GM12878 (cell line): ENCODE measurements around the gene ATP6V1G2. TPM values are rescaled to one million over a fixed set of nuclear protein-coding genes. Genes with fewer than 3 reads are reported as not detected.

Experiments
- ATF2 ChIP-seq: IDR thresholded peaks from 2 replicates; pipeline ENCODE4 v1.6.1; 2012; ENCODE audit warnings: low read length, inconsistent platforms
- ATF3 ChIP-seq: IDR thresholded peaks from 2 replicates; pipeline ENCODE4 v1.6.1; 2011; ENCODE audit warnings: low read depth, mild to moderate bottlenecking, low read length, moderate library complexity, borderline replicate concordance; ENCODE audit errors: extremely low read depth
- BCL3 ChIP-seq: IDR thresholded peaks from 2 replicates; pipeline ENCODE4 v1.6.1; 2011; ENCODE audit warnings: borderline replicate concordance, low read depth, mild to moderate bottlenecking, moderate library complexity, low read length; ENCODE audit not compliant: insufficient read depth, poor library complexity, severe bottlenecking
- BMI1 ChIP-seq: fragments of 450-650 bp; IDR thresholded peaks from 2 replicates; pipeline ENCODE4 v1.6.1; 2016; ENCODE audit warnings: mild to moderate bottlenecking, moderate library complexity, borderline replicate concordance
- CBX3 ChIP-seq: fragments of 200-600 bp; sonication (generic); IDR thresholded peaks from 2 replicates; pipeline ENCODE4 v1.6.1; 2016; ENCODE audit warnings: low read depth, borderline replicate concordance
- CBX5 ChIP-seq: sonication (generic); IDR thresholded peaks from 2 replicates; pipeline ENCODE4 v1.6.1; 2016; ENCODE audit warnings: low read depth, moderate library complexity, mild to moderate bottlenecking, inconsistent platforms
- DPF2 ChIP-seq: fragments of 450-650 bp; IDR thresholded peaks from 2 replicates; pipeline ENCODE4 v1.6.1; 2017; ENCODE audit warnings: mild to moderate bottlenecking
- ESRRA ChIP-seq: IDR thresholded peaks from 2 replicates; pipeline ENCODE4 v1.6.1; 2012; ENCODE audit warnings: mild to moderate bottlenecking, low read length, improper control_type of control experiment
- FOXM1 ChIP-seq: IDR thresholded peaks from 2 replicates; pipeline ENCODE4 v1.6.1; 2012; ENCODE audit warnings: low read depth, mild to moderate bottlenecking, inconsistent platforms, low read length, moderate library complexity
- GABPA ChIP-seq: IDR thresholded peaks from 2 replicates; pipeline ENCODE4 v1.6.1; 2014; ENCODE audit warnings: antibody characterized with exemption, low read depth, mild to moderate bottlenecking, inconsistent platforms
- HDGF ChIP-seq: fragments of 450-650 bp; IDR thresholded peaks from 2 replicates; pipeline ENCODE4 v1.6.1; 2016; ENCODE audit warnings: antibody characterized with exemption
- IKZF2 ChIP-seq, 2 experiments: fragments of 450-650 bp; IDR thresholded peaks; 2 replicates each; pipeline ENCODE4 v1.6.1; 2017; ENCODE audit warnings: mild to moderate bottlenecking in 2 of 2, moderate library complexity in 2 of 2
- NR2F1 ChIP-seq: fragments of 450-650 bp; conservative IDR thresholded peaks from 2 replicates; pipeline ENCODE4 v1.6.1; 2017; ENCODE audit warnings: mild to moderate bottlenecking
- POU2F2 ChIP-seq: IDR thresholded peaks from 3 replicates; pipeline ENCODE4 v1.6.1; 2011; ENCODE audit warnings: low read depth, mild to moderate bottlenecking, low read length, borderline replicate concordance
- SIX5 ChIP-seq: IDR thresholded peaks from 2 replicates; pipeline ENCODE4 v1.6.1; 2011; ENCODE audit warnings: mild to moderate bottlenecking, low read depth, low read length, moderate library complexity; ENCODE audit not compliant: severe bottlenecking
- SMARCA5 ChIP-seq: fragments of 450-650 bp; IDR thresholded peaks from 2 replicates; pipeline ENCODE4 v1.6.1; 2017; ENCODE audit warnings: mild to moderate bottlenecking
- TBL1XR1 ChIP-seq: IDR thresholded peaks from 2 replicates; pipeline ENCODE4 v1.6.1; 2012; ENCODE audit warnings: low read depth, low read length, improper control_type of control experiment
- ZNF274 ChIP-seq: IDR thresholded peaks from one replicate; pipeline ENCODE4 v1.8.0; 2011; ENCODE audit not compliant: insufficient read length, insufficient read depth
- polyA plus RNA-seq, 11 experiments: library from polyadenylated mRNA; depleted of rRNA in 4 of 11; unstranded in 6 of 11; stranded (reverse) in 5 of 11; fragments of >200 nt; fragmentation: Nextera tagmentation in 4 of 11; fragmentation: Illumina TruSeq in 1 of 11; extraction: Ambion mirVana in 4 of 11; extraction: Trizol in 1 of 11; gene quantifications; 1 replicate in 1 of 11; 2 replicates in 10 of 11; pipeline versions ENCODE4 v1.2.1 to v1.2.3, GENCODE V29; 2011 to 2016; ENCODE audit warnings: inconsistent platforms in 2 of 11, missing spikeins in 2 of 11, low read depth in 1 of 11
- total RNA-seq, 4 experiments: library from RNA; depleted of rRNA in 3 of 4; stranded (reverse); fragments of >200 nt in 3 of 4; fragmentation: Illumina TruSeq in 1 of 4; extraction: Trizol in 1 of 4; gene quantifications; 2 replicates each; pipeline versions ENCODE4 v1.2.1 to v1.2.3, GENCODE V29; 2013 to 2021
- TF ChIP-seq, protein P1 (sequence below): fragments of 450-650 bp; formaldehyde crosslinking; IDR thresholded peaks from 2 replicates; pipeline ENCODE4 v1.5.0; 2022; ENCODE audit warnings: mild to moderate bottlenecking, missing genetic modification characterization
- TF ChIP-seq, protein P2 (sequence below): IDR thresholded peaks from 2 replicates; pipeline ENCODE4 v1.6.1; 2012; ENCODE audit warnings: low read depth, low read length, improper control_type of control experiment
- TF ChIP-seq, protein P3 (sequence below): fragments of 450-650 bp; IDR thresholded peaks from 2 replicates; pipeline ENCODE4 v1.6.1; 2017; ENCODE audit warnings: mild to moderate bottlenecking, low read depth, inconsistent platforms; ENCODE audit not compliant: poor library complexity, severe bottlenecking

ATP6V1G2 gene
- total and polyA plus RNA-seq, 10 of the 15 experiments (the other 5 are each of a cell fraction or from before 2014, with no cell fraction given), result 0.45 to 8.9 (median 2.8) TPM

- no peak for TF ChIP-seq POU2F2
- TF ChIP-seq BMI1, result no peak
- TF ChIP-seq IKZF2 (IDR thresholded peaks at IDR 0.05), result peak; percentile 90 to 92
- no peak for TF ChIP-seq ESRRA
- no peak for TF ChIP-seq BCL3
- no peak for TF ChIP-seq FOXM1
- no peak for TF ChIP-seq CBX5
- TF ChIP-seq CBX3, result no peak
- TF ChIP-seq ATF2, result no peak
- TF ChIP-seq, protein P1, sequence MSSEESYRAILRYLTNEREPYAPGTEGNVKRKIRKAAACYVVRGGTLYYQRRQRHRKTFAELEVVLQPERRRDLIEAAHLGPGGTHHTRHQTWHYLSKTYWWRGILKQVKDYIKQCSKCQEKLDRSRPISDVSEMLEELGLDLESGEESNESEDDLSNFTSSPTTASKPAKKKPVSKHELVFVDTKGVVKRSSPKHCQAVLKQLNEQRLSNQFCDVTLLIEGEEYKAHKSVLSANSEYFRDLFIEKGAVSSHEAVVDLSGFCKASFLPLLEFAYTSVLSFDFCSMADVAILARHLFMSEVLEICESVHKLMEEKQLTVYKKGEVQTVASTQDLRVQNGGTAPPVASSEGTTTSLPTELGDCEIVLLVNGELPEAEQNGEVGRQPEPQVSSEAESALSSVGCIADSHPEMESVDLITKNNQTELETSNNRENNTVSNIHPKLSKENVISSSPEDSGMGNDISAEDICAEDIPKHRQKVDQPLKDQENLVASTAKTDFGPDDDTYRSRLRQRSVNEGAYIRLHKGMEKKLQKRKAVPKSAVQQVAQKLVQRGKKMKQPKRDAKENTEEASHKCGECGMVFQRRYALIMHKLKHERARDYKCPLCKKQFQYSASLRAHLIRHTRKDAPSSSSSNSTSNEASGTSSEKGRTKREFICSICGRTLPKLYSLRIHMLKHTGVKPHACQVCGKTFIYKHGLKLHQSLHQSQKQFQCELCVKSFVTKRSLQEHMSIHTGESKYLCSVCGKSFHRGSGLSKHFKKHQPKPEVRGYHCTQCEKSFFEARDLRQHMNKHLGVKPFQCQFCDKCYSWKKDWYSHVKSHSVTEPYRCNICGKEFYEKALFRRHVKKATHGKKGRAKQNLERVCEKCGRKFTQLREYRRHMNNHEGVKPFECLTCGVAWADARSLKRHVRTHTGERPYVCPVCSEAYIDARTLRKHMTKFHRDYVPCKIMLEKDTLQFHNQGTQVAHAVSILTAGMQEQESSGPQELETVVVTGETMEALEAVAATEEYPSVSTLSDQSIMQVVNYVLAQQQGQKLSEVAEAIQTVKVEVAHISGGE (CRISPR knock-in tag), result 0 out of 2 replicates have a peak, but pooled peaks have one; percentile 36
- no peak for TF ChIP-seq ZNF274
- TF ChIP-seq HDGF, result no peak
- TF ChIP-seq, protein P2, sequence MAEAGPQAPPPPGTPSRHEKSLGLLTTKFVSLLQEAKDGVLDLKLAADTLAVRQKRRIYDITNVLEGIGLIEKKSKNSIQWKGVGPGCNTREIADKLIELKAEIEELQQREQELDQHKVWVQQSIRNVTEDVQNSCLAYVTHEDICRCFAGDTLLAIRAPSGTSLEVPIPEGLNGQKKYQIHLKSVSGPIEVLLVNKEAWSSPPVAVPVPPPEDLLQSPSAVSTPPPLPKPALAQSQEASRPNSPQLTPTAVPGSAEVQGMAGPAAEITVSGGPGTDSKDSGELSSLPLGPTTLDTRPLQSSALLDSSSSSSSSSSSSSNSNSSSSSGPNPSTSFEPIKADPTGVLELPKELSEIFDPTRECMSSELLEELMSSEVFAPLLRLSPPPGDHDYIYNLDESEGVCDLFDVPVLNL, result no peak
- TF ChIP-seq, protein P3, sequence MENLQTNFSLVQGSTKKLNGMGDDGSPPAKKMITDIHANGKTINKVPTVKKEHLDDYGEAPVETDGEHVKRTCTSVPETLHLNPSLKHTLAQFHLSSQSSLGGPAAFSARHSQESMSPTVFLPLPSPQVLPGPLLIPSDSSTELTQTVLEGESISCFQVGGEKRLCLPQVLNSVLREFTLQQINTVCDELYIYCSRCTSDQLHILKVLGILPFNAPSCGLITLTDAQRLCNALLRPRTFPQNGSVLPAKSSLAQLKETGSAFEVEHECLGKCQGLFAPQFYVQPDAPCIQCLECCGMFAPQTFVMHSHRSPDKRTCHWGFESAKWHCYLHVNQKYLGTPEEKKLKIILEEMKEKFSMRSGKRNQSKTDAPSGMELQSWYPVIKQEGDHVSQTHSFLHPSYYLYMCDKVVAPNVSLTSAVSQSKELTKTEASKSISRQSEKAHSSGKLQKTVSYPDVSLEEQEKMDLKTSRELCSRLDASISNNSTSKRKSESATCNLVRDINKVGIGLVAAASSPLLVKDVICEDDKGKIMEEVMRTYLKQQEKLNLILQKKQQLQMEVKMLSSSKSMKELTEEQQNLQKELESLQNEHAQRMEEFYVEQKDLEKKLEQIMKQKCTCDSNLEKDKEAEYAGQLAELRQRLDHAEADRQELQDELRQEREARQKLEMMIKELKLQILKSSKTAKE, result no peak
- no peak for TF ChIP-seq TBL1XR1
- TF ChIP-seq ATF3, result no peak
- no peak for TF ChIP-seq DPF2
- TF ChIP-seq SIX5, result peak; percentile 39
- peak; percentile 90; the same call in 1 of the 2 replicates for TF ChIP-seq SMARCA5
- TF ChIP-seq NR2F1, result peak; percentile 41; the same call in 1 of the 2 replicates
- peak; percentile 64; the same call in 1 of the 2 replicates for TF ChIP-seq GABPA
Measured at GRCh38 chr6:31546339-31546957, at the start of gene ATP6V1G2 (continued).
